GM19463 (cell line): ENCODE data around the gene RAB17.
"Not testable (repeated sequence)": the region's sequence is repeated elsewhere in the genome, so short reads cannot be mapped to it uniquely, and the experiment has no call there.

Source experiments
- ATAC-seq: cut with Tn5 transposase; IDR thresholded peaks from one replicate; pipeline ENCODE4 v1.9.1; 2021; ENCODE audit warnings: mild to moderate bottlenecking, moderate library complexity; ENCODE audit not compliant: unreplicated experiment

RAB17 gene

DNA sequence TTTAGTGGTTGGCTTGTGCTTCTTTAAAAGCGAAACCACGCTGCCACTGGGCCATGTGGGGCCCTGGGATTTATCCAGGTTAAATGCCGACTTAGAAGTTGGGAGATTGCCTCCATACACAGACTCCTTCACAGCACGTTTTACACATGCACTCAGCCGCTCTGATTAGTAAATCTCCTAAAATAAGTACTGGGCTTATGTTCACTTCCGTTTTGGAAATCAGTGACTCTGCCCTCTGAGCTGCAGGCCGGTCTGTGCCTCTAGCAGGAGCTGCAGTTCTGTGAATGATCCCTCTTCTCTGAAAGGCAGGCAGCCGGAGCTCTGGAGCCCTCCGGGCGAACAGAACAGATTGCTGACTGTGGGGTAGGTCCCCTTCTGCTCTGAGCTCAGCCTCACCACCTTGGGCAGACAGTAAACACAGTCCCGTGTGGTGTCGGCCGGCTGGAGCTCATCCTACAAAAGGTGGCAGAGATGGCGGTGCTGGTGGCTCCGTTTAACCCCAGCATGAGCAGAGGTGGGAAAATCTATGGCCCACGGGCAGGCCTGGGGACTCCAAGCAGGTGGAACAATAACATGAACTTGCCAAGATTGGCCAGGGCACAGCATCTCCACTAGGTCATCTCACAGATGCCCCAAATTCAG, 9.8 kb upstream of the RAB17 start:
- ATAC-seq: no peak

DNA sequence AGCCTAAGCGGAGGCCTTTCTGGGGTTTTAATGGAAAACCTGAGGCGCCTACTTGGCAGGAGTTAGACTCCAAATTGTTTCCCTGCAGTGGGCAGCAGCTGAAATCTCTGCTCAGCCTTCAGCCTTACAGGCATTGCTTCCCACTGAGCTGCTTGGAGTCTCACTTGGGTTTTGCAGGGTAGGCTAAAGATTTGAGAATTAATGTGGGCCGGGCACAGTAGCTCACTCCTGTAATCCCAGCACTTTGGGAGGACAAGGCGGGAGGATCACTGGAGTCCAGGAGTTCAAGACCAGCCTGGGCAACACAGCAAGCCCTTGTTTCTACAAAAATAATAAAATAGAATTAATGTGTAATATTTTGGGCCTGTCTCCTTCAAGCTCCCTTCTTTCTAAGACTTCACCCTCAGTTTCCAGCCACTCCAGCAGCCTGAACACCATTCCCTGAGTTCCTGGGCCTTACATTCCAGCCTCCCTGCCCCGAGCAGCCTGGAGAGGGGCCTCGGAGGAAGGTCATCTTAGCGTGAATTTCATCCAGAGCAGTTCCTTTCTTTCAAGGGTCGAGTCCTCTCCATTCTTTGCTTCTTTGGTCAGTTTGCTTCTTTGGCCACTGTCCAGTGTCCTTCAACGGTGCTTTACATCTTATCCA, 9.1 kb upstream of the RAB17 start:
- ATAC-seq: no peak

DNA sequence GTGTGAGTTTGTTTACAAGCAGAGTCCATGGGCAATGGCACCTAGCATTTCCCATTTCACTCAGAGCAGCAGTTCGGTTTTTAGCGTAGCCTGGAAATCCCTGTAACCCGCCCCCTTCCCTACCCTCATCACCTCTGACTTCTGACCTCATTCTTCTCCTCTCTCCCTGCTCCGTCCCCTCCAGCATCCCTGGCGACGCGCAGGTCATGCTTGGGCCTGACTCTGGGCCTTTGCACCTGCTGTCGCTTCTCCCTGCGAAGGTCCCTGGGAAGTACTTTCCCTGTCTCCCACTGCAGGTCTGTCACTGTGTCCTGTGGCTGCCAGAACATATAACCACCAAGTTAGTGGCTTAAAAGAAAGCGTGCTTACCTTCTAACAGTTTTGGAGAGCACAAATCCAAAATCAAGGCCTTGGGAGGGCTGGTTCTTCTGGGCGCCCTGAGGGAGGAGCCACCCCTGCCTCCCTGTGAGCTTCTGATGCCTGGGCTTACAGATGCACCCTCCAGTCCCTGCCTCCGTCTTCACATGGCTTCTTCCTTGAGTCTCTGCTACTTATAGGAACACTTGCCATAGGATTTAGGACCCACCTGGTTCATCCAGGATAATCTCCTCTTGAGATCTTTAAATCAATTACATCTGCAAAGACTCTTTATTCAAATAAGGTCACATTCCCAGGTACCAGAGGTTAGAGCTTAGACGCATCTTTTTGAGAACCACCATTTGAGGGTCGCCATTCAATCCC, 8.1 kb upstream of the RAB17 start:
- no peak for ATAC-seq

DNA sequence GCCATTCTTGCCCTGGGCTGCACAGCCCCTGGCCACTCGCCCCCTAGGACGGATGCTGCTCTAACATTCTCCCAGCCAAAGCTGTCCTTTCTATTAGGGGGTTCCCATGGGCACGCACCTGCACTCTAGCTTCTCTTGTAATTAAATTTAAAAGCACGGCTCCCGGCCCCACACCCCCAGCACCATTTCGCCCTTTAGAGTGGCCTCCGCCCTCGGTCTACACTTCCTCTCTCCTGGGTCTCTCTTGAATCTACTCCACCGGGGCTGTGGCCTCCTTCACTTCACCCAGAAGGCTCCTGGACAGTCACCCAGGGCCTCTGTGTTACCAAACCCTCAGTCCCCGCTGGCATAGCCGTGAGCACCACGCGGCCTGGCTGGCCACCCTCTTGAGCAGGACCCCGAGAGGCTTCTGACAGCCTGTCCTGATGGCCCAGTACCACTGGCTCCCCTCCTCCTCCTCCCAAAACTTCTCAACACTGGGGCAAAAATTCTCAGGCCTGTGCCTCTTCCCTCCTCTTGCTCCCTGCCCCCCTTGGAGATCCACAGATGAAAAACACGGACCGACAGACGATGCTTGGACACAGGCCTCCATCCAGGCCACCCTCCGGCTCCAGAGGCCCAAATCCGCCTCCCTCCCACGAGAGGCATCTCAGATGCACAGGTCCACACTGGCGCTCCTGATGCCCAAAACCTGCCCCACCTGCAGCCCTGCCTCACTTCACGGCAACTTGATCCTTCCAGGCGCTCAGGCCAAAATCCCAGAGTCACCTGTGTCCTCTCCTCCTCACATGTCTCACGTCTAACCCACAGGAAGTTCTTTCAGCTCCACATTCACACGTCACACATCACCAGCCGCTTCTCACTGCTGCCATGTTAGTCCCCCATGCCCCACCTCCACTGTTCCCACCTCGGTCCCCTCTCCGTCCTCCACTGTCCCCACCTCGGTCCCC, 6.9 kb upstream of the RAB17 start:
- ATAC-seq: no peak

DNA sequence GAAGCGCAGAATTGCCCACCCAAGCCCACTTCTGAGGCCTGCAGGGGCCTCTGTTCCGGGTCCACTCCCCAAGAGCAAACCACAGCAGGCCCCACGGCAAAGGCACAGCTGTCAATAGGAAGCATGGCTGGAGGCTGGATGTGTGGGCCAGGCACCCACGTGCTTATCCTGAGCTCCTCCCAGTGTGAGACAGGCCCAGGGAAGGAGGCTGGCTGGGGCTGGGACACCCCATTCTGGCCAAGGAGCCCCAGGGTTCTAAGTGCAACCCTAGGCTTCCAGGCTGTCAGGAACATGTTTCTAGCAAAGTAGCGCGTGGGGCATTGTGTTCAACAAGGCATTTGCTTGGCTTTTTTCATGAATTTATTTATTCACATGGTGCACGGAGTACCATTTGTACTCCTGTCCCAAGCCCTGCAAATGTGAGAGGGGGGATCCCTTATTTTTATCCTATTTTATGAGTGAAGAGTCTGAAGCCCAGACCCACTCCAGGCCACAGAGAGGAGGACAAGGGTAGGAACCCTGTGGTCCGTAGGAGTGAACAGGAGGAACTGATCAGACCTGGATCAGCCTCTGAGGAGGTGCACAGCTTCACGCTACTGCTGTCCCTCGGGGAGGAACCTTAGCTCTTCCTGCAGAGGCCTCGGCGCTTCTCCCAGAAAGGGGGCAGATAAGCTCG, 6.1 kb upstream of the RAB17 start:
- ATAC-seq: no peak

DNA sequence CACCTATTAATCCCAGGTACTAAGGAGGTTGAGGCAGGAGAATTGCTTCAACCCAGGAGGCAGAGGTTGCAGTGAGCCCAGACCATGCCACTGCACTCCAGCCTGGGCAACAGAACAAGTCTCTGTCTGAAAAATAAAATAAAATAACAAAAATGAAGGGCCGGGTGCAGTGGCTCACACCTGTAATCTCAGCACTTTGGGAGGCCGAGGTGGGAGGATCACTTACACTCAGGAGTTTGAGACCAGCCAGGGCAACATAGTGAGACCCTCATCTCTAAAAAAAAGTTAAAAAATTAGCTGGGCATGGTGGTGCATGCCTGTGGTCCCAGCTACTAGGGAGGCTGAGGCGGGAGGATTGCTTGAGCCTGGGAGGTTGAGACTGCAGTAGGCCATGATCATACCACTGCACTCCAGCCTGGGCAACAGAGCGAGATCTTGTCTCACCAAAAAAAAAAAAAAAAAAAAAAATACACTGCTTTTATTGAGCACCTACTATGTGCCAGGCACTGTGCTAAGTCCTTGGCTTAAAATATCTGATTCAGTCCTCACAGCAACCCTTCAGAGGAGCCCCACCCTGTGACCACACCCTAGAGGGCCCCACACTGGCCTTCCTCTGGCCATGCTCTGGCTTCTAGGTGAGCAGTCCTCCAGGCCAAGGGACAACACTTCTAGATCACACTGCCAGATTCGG, 5.4 kb upstream of the RAB17 start:
- not testable (repeated sequence) for ATAC-seq

DNA sequence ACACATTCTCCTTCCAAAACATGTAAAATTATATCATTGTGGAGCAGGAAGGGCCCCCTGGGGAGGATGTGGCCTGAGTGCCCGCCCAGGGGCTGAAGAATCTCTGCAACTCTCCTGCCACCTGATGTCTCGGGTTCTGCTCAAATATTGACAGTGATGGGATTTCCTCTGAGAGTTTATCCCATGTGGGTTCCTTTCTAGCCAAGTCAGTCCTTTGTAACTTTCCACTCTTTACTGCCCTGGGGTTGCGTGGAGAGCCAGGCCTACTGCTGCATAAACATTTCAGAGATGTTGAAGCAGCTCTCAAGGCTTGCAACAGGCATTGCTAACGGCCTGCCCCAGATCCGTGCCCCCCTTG, 4.0 kb upstream of the RAB17 start:
- ATAC-seq: no peak

DNA sequence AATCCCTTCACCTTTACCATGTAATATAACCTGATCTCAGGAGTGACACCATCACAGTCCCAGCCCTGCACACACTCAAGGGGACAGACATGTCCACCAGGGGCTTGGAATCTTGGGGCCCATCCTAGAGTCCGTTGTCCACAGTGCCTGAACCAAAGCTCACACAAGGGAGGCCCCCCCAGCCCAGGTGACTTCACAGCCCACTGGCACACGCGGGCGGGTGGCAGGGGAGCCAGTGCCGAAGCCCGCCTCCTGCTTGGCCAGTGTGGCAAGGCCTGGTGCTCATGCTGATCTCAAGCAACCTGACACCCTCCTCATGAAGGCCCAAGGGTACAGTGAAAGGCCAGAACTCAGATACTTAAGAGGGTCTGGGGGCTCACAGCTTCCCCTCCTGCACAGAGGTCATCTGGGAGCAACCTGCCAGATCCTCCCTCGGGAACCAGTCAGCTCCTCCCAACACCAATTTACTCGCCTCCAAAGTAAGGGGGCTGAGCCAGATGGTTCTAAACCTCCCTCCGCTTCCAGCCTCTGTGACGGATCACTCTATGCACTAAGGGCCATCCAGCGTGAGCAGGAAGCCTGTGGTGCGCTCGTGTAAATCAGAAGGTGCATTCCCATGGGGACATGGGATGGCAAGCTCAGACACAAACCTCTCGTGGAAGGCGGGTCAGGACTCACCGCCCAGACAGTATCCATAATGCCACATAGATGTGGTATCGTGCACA, 3.2 kb upstream of the RAB17 start:
- no peak for ATAC-seq

DNA sequence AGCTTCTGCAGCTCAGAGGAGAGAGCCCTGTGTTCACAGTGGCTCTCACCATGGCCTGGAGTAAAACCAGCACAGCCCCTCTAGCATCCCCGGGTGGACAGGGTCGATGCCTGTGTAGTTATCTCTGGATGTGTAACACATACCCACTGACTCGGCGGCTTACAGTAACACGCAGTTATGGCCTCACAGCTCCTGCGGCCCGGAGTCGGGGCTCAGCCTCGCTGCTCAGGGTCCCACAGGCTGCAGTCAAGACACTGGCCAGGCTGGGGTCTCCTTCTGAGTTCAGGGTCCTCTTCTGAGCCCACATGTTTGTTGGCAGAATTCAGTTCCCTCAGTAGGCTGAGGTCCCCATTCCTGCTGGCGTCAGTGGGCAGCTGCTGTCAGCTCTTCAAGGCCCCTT, 2.5 kb upstream of the RAB17 start:
- ATAC-seq: no peak

DNA sequence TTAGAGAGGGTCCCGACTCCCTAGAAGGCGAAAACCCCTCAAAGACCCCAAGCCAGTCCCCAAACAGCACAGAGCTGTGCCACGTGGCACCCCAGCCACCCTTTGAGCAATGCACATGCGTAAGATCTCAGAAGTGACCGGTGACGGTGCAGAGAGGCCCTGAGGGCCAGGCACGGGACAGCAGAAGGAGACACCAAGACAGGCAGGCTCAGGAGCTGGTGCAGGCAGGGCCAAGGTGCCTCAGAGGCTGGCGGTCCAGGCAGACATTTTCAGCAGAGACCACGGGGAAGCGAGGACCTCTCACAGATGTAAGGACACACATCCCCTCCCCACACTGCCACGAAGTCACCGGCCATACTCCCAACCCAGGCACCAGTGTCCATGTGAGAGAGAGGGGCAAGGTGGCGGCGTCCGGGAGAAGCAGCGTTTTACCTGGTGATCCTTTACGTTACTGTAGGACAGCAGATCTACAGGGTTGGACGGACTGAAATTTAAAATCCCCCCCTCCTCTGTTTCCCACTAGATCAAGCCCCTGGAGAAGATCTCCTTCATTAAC, 2.0 kb upstream of the RAB17 start:
- no peak for ATAC-seq

DNA sequence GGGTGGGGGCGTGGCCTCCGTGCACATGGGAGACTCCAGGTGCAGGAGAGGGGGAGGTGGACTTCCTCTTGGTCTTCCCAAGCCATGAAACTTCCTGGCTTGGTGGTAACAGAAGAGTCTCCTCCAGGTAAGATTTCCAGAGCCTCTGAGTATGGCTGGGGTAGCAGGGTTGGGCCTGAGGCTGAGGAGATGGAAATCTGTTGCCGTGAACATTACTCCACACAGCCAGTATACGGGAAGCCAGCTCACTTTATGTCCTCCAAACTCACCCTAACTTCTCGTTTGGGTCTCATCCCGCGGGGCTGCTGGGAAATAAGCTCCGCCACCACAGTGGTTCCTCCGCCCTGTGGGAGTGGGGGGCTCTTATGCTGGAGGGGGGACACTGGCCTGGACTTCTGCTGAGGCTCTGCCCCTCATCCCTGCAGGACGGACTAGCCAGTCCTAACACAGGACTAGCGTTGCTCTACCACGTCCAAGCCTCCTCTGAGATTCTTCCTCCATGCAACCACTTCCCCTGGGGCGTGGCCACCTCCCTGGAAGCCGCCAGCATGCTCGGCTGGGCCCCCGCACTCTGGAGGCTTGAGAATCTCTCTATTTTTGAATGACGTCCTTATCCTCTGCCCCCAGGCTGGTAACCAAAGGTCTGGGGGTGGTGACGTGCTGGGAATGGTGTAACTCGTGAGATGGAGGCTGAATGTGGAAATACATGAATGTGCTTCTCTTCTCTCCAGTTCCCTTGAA, 777 bp upstream of the RAB17 start:
- ATAC-seq: no peak

DNA sequence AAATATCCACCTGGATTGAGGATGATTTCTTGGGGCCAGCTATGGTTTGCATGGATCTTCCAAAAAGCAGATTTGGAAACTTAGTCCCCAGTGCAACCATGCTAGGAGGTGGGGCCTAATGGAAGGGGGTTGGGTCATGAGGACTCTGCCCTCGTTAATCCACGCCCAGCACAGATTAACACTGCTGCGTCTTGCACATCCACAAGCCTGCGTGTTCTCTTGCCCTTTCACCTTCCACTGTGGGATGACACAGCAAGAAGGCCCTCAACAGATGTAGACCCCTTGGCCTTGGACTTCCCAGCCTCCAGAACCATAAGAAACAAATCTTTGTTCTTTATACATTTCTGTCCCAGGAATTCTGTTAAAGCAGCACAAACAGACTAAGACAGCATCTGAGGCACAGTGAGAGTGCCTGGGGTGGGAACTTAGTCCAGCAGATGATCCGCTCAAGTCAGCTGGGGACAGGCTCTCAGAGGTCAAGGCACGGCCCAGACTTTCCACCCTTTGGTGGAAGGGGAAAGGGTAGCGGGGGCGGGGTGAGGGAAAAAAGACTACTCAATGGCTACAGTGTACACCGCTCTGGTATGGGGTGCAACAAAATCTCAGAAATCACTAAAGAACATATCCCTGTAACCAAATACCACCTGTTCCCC, 2.4 kb downstream of the RAB17 start:
- no peak for ATAC-seq

DNA sequence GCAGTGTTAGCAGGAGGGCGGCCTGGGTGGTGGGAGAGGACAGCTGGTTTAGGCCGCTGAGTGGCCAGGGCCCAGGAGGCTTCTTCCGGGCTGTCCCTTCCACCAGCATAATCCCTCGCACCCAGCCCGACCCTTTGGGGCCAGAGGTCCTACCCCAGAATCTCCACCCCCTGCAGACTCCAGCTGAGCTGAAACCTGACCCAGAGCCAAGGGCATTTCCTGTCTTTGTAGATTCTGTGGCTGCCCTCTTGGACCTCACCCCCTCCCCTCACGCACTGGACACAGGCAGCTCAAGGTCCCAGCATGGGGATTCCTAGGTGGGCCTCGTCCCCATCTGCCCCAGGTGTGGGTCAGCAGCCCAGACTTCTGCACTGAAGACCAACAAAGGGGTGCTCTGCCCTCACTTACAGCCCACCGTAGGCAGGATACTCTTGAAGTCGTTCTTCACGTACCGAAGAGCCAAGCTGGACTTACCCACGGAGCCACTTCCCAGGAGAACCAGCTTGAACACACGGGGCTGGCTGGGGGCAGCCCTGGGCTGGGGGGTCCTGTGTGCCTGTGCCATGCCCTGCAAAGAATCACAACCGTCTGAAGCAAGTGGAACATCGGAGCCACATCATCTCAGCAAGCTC, 4.8 kb downstream of the RAB17 start:
- no peak for ATAC-seq

DNA sequence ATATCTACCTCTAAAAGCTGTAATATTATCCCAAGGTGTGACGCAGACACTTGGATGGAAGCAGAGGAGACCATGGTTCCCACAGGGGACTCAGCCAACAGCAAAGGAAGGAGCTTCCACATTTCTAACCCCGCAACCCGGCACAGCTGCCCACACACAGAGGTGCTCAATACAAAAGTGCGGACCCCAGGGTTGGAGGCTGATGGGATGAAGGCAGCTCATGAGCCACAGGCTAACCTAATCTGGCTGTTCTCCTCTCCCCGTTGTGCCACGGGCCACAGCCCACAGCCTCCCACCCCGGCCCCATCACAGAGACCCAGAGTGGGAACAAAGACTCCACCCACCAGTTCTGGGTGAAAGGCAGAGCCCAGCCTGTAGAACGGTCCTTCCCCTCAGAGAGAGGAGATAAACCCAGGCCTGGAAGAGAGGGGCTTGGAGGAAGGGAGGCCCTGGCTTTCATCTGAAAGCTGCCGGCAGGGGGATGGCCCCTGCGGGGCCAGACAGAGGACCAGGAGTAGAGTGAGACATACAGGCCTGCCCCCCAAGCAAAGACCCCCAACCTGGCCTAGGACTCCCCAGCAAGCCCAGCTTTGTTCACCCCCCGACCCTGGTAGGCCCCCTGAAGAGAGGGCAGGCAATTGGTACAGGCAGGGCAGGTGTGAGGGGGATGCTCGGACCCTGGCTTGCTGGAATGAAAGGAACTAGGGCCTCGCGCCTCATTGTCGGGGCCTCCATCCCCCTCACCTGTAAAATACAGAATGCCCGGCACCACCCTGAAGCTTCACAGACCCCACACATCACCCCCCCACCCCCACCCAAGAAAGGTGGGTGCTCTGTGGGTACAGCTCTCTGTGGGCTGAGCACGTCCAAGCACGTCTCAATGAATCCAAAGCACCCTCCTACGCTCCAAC, 6.9 kb downstream of the RAB17 start:
- ATAC-seq: no peak

DNA sequence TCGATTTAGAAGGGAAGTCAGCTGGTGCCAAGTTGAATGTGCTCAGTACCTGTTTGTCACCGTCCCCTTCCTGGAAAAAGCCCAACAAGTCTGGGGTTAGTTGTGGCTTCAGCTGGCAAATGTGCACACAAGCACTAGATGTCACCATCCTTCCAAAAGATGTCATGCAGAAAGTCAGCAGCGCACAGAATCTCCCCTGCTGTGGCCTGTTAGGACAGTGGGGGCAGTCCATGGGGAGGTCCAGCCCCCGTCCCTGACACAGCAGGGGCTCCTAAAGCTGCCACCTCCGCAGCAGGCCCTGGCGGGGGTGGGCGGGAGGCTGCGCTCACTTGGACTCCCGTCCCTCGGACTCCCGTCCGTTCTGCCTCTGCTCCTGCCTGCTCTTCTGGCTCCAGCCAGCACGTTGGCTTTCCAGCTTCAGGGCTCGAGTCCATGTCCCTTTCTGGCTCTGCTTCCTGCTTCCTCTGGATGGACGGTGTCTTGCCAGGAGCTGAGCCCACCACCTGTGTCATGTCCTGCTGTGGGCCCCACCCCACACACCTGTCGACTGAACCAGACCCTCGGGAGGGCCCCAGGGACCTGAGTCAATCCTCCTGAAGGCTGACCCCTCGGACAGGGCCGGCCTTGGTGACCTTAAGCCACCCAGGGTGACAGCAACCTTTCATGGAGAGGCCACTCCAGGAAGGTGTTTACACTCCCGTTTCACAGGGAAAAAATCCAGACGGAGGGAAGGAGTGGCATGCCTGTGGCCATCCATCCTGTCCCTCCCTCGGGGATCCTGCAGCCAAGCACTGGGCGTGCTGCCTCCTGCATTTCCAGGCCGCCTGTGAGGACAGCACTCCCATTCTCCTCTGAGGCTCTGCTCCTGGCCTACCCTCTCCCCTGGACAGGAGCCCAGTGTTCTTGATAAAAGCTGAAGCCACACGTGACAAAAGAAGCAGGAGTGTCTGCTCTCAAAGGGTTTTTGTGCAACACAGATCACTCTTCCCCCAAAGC, 8.5 kb downstream of the RAB17 start:
- no peak for ATAC-seq
